GM20000 (cell line): ENCODE data around the gene PLEKHM3.
A peak's percentile ranks its signal among the peaks of the same experiment; 100 is the strongest.

Experiments
- DNase-seq: peaks from one replicate; pipeline ENCODE4 v3.0.0; 2012; ENCODE audit warnings: low spot score
- TF ChIP-seq, protein P1 (sequence below): IDR thresholded peaks from 2 replicates; pipeline ENCODE4 v1.5.1; 2012; ENCODE audit warnings: mild to moderate bottlenecking, control low read depth; ENCODE audit errors: extremely low read depth, missing control alignments

The PLEKHM3 gene

DNA sequence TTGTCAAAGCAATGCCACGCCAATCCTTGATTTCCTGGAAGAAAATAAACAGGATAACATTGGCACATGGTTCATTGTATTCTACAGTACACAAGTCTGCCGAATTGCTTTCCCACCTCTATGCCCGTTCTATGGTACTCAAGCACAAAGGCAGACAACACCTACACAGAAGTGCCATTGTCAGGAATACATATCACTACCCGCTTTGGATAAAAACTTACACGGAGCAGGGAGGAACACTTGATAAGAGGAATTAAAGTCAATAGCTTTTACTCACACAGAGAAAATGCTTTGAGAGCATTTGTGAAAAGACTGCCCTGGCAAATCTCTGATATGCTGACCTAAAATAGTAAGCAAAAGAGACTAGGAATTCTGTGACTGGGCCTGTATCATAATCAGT is 23.4 kb downstream of the PLEKHM3 start:
- TF ChIP-seq, protein P1, sequence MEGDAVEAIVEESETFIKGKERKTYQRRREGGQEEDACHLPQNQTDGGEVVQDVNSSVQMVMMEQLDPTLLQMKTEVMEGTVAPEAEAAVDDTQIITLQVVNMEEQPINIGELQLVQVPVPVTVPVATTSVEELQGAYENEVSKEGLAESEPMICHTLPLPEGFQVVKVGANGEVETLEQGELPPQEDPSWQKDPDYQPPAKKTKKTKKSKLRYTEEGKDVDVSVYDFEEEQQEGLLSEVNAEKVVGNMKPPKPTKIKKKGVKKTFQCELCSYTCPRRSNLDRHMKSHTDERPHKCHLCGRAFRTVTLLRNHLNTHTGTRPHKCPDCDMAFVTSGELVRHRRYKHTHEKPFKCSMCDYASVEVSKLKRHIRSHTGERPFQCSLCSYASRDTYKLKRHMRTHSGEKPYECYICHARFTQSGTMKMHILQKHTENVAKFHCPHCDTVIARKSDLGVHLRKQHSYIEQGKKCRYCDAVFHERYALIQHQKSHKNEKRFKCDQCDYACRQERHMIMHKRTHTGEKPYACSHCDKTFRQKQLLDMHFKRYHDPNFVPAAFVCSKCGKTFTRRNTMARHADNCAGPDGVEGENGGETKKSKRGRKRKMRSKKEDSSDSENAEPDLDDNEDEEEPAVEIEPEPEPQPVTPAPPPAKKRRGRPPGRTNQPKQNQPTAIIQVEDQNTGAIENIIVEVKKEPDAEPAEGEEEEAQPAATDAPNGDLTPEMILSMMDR: no peak
- DNase-seq: no peak

DNA sequence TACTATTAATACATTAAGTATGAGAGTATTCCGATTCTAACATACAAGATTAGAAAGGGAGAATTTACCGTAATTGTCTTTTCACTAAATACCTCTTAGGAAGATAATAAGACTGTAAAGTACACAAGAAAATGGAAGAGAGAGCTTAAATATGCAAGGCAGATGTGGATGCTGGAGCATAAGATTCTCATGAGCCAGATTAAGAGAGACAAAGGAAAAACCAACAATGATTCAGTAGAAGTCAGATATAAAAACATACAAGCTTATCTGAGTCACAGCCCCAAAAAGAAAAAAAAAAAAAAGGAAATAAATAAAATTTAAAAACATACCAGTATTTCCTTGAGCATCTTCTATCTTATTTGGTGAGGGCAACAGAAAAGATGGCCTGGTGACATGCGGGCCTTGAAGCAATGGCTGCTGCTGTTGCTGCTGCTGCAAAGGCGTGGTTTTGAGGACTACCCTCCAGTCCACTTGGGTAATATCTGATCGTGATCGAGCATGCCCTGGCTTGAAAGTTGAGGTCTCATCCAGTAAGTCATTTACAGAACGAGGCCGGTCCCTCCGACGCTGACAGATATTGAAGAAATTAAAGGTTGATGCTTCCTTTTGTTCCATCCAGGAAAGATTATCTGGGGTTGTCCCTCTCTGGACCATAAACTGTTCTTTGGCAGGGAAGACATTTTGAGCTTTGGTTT is 24.5 kb downstream of the PLEKHM3 start:
- TF ChIP-seq, protein P1: no peak
- DNase-seq: no peak

DNA sequence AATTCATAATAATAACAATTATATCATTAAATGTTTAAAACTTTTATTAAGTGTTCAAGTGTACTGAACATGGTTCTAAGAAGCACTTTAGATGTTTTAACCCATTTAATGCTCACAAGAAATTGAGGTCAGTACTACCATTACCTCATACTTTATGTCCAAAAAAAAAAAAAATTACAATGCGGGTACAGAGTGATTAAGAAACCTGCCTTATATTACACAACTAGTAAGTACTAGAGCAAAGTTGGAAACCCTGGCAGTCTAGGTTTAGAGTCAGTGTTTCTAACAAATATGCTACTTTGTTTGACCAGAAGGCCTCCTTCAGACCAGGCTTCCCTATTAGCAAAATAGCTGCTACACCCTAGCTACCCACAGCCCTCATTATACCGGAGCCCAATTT is 28.5 kb downstream of the PLEKHM3 start:
- DNase-seq: no peak
- TF ChIP-seq, protein P1: no peak

DNA sequence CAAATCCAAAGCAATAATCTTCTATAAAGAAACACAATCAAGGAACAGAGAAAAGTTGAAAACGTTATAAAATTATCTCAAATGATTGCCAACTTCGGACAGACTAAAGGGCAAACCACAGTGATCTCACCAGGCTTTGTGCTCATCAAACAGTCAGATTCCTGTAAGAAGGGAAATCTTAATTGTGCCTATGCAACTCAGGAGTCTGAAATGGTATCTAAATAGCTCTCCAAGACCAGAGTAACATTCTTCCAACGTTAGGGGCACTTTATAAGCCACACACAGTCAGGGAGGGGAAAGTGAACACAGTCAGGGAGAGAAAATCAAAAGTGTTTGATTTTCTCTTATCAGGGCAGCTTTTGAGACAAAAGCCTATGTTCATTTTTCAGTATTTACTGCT is 29.4 kb downstream of the PLEKHM3 start:
- TF ChIP-seq, protein P1: no peak
- DNase-seq: no peak

DNA sequence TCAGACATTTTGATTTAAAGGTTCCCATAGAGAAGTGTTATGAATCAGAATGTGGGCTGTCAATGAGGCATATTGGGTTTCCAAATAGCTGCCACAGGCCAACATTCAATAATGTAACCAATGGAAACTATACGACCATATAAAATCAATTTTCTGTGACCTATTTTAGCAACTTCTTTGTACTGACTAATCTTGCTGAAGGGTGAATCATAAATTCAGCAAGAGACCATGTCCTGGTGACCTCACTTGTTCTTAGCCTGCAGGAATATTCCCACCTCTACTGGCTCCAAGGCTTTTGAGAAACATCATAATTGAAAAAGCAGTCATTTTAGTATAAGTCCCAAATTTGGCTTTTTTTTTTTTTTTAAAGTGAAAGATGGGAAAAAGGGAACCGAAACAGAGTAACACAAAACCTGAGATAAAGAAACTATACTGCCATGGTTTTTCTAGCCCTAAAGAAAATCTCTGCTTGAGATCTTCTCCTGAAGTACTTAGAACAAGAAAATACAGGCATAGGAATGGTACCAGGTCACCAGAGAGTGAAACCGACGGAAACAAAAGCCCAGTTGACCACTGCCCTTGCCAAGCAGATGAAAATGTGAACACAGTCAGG is 32.1 kb downstream of the PLEKHM3 start:
- TF ChIP-seq, protein P1: no peak
- DNase-seq: peak; percentile 23

DNA sequence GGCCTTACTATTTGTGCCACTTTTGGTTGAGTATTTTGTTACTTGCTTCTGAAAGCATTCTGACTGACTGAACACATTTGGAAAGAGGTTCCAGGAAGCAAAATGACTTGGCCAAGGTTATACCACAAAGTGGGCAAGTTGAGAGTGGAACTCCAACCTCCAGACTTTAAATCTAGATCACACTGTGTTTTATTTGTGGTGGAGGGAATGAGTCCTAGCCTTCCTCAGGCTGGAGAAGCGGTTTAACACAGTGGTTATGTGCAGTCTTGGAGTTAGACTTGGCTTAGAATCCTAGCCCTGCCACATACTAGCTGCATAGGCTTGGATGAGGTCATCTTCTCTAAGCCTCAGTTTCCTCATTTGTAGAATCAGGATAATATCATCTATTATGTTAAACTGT is 33.4 kb downstream of the PLEKHM3 start:
- TF ChIP-seq, protein P1: no peak
- no peak for DNase-seq

DNA sequence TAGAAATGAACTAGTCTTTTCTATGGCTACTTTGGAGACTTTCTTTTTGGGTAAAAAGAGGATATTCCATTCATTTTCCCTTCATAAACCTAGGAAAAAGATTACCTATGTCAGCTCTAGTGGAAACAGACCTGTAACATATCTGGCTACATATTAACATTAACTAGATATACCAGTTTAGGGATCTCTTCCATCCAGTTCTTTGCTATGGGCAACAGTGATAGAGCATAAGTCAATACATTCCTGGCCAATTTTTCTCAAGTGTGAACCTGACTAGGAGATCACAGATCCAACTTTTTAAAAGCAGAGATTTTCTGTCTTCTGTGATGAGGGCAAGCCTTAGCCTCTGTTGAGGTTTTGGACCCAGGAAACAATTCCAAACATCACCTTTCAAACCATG is 34.5 kb downstream of the PLEKHM3 start:
- DNase-seq: no peak
- TF ChIP-seq, protein P1: no peak
